ENCODE data around the gene CYP2D6.

The CYP2D6 gene

DNA sequence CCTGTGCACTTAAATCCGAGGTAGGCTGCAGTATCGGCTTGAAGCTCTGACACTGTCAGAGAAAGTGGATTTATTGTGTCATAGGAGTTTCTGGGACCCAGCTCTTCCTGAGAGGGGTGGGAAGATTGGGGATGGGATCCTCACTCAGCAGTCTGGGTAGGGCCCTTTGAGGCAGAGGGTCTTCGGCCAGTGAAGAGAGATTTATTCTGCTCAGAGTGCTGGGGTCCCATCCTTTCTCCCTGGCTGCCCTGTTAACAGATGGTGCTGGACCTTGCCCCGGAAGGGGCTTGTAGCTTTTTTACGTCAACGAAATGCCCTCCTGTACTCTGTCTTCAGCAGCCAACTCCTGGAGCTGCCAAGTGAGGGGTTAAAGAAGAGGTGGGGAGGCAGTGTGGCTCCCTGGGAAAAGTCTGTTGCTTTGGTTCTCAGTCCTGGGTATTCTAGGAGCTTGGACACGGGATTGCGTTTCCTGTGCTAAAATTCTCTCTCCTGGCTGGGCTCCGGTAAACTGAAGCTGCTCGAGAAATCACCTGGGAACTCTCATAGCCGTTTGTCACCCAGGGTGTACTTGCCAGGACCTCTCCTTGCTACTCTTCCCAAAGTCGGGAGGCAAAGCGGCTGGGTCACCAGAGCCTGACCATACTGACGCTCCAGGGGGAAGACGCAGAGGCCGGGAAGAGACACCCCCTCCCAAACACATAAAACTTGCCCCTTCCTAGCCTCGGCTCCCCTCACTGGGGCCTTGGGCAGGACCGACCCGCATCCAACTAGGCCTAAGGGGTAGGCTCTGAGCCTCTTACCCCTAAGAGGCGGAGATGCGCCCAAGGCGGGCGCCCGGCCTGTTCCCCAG lies 51.9 kb downstream of the CYP2D6 start:
- TF ChIP-seq, protein P1, sequence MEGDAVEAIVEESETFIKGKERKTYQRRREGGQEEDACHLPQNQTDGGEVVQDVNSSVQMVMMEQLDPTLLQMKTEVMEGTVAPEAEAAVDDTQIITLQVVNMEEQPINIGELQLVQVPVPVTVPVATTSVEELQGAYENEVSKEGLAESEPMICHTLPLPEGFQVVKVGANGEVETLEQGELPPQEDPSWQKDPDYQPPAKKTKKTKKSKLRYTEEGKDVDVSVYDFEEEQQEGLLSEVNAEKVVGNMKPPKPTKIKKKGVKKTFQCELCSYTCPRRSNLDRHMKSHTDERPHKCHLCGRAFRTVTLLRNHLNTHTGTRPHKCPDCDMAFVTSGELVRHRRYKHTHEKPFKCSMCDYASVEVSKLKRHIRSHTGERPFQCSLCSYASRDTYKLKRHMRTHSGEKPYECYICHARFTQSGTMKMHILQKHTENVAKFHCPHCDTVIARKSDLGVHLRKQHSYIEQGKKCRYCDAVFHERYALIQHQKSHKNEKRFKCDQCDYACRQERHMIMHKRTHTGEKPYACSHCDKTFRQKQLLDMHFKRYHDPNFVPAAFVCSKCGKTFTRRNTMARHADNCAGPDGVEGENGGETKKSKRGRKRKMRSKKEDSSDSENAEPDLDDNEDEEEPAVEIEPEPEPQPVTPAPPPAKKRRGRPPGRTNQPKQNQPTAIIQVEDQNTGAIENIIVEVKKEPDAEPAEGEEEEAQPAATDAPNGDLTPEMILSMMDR (IDR thresholded peaks at IDR 0.05; ENCODE audit: control extremely low read depth, extremely low read depth, low read depth, missing control alignments), result no peak
- CTCF ChIA-PET, result interaction anchor here (0.8 to 2.8 kb wide), 5 partner anchors 9 to 365 kb away, joined by 3 to 10 read pairs (median 5); partner anchors contain the start of gene NDUFA6
- POLR2A ChIA-PET, result interaction anchor here (2.0 kb wide), 1 partner anchor 12 kb away, joined by 7 read pairs; the partner anchor contains the start of gene NDUFA6
- DNase-seq (ENCODE audit: extremely low spot score), result no peak

DNA sequence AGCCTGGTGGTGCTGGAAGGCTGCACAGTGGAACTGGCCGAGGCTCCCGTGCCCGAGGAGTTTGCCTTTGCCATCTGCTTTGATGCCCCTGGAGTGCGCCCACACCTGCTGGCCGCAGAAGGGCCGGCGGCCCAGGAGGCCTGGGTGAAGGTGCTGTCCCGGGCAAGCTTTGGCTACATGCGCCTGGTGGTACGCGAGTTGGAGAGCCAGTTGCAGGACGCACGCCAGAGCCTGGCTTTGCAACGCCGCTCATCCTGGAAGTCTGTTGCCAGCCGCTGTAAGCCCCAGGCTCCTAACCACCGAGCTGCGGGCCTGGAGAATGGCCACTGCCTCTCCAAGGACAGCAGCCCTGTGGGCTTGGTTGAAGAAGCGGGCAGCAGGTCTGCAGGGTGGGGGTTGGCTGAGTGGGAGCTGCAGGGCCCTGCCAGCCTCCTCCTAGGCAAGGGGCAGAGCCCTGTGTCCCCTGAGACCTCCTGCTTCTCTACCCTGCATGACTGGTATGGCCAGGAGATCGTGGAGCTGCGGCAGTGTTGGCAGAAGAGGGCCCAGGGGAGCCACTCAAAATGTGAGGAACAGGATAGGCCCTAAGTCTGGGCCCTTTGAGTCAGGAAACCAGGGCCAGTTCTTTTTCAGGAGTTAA lies 53.0 kb downstream of the CYP2D6 start:
- ChIA-PET POLR2A (no interaction called here), CTCF (interaction anchor here (0.8 to 2.8 kb wide), 3 partner anchors 8 to 14 kb away, joined by 3 to 10 read pairs (median 5); partner anchors contain the start of gene NDUFA6)
- DNase-seq (ENCODE audit: extremely low spot score), result no peak
- TF ChIP-seq, protein P1 (IDR thresholded peaks at IDR 0.05; ENCODE audit: control extremely low read depth, extremely low read depth, low read depth, missing control alignments), result no peak

DNA sequence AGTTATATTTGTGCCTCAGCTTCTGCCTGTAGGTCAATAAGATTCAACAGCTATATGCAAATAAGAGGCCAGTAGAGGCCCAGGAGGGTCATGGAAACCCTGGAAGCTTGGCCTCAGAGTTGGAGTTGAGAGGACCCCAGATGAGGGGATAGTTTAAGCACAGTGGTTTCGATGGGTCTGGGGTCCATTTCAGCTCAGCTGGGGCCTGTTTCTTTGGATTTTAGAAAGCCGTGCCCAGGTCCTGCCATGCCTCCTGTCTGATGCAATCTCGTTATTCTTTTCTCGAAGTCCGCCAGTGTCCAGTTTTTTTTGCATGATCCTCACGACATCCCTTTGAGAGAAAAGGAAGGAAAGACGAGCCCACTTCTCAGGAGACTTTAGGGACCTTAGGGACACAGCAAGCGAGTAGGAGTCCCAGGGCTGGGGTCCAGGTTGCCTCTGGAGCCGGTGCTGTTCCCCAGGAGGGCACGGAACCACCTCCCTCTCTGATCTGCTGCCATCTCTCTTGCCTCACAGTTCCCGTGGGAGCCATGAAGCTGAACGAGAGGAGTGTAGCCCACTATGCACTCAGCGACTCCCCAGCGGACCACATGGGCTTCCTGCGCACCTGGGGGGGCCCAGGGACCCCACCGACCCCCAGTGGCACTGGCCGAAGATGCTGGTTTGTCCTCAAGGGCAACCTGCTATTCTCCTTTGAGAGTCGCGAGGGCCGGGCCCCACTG lies 53.7 kb downstream of the CYP2D6 start:
- TF ChIP-seq, protein P1 (IDR thresholded peaks at IDR 0.05; ENCODE audit: control extremely low read depth, extremely low read depth, low read depth, missing control alignments), result no peak
- CTCF ChIA-PET, result interaction anchor here (1.0 to 2.8 kb wide), 2 partner anchors 7 to 14 kb away, joined by 3 to 10 read pairs; no protein-coding TSS in a partner anchor
- POLR2A ChIA-PET, result interaction anchor here (0.6 kb wide), 1 partner anchor 59 kb away, joined by 3 read pairs; no protein-coding TSS in a partner anchor
- no peak for DNase-seq (ENCODE audit: extremely low spot score)
